Activated B cell treated with CpG ODN at 0.5 μM for 24 hours (primary cell): ENCODE measurements around the gene LHX6. TPM values are rescaled to one million over a fixed set of nuclear protein-coding genes. Genes with fewer than 3 reads are reported as not detected.

Experiments used
- ATAC-seq: fragments of 200-7000 bp; cut with Tn5 transposase; one replicate; pipeline ENCODE4 v1.10.0; 2021; ENCODE audit warnings: low read depth, mild to moderate bottlenecking, moderate library complexity
- CTCF ChIA-PET: fragments of 350-600 bp; sonication (Branson Sonifier 250); formaldehyde crosslinking; loops from one replicate; lab custom pipeline; 2021; ENCODE audit warnings: antibody characterized with exemption; lab: Charles Lee
- POLR2A ChIA-PET: fragments of 350-600 bp; sonication (Branson Sonifier 250); formaldehyde crosslinking; loops from one replicate; lab custom pipeline; 2021; ENCODE audit warnings: antibody characterized with exemption; lab: Charles Lee
- DNase-seq: peaks from one replicate; pipeline ENCODE4 v3.0.0; 2022
- H3K27ac Mint-ChIP-seq: one replicate; pipeline ENCODE4 v1.8.0; 2020; ENCODE audit warnings: mixed read lengths
- H3K27me3 Mint-ChIP-seq: one replicate; pipeline ENCODE4 v1.8.0; 2021; ENCODE audit warnings: mixed read lengths
- H3K36me3 Mint-ChIP-seq: one replicate; pipeline ENCODE4 v1.8.0; 2021; ENCODE audit warnings: low read depth, mixed read lengths
- H3K4me1 Mint-ChIP-seq: one replicate; pipeline ENCODE4 v1.8.0; 2021; ENCODE audit warnings: mixed read lengths
- H3K4me3 Mint-ChIP-seq: one replicate; pipeline ENCODE4 v1.8.0; 2020; ENCODE audit warnings: mild to moderate bottlenecking, mixed read lengths
- H3K9me3 Mint-ChIP-seq: one replicate; pipeline ENCODE4 v1.8.0; 2020; ENCODE audit warnings: mixed read lengths
- CTCF ChIP-seq: fragments of 200-600 bp; IDR thresholded peaks from one replicate; pipeline ENCODE4 v1.8.0; 2022; ENCODE audit warnings: antibody characterized with exemption, mild to moderate bottlenecking
- intact Hi-C: fragments of 100-400 bp; cut with micrococcal nuclease; formaldehyde crosslinking; loops from one replicate; pipeline ENCODE4 v1.15.1; 2024
- total RNA-seq: library from RNA; stranded (reverse); gene quantifications from 2 replicates; pipeline ENCODE4 v1.2.3, GENCODE V29; 2022

The LHX6 gene
- total RNA-seq, 1 donor from 2014 or later = not detected

GRCh38 chr9:122188369-122188768, 40.4 kb downstream of the LHX6 start:
- Mint-ChIP-seq H3K36me3 (no peaks in the 10 kb centered on the region), H3K27ac (no peak overlapping the region), H3K4me3 (no peak overlapping the region), H3K4me1 (no peaks in the 10 kb centered on the region), H3K27me3 (no peaks in the 10 kb centered on the region), H3K9me3 (no peaks in the 10 kb centered on the region)
- ChIA-PET CTCF (no interaction called here), POLR2A (no interaction called here)
- ATAC-seq (no peak), DNase-seq (no peak)
- intact Hi-C loops = no loop called here
- TF ChIP-seq CTCF = no peak

- no peak for TF ChIP-seq CTCF
- intact Hi-C loops = no loop called here
- Mint-ChIP-seq H3K4me3 (no peak overlapping the region), H3K36me3 (no peaks in the 10 kb centered on the region), H3K9me3 (no peaks in the 10 kb centered on the region), H3K27me3 (peaks cover 3% of the 10 kb centered on the region), H3K27ac (no peak overlapping the region), H3K4me1 (no peaks in the 10 kb centered on the region)
- CTCF ChIA-PET = no interaction called here
- no peak for DNase-seq
- ATAC-seq = no peak
- POLR2A ChIA-PET = no interaction called here
Measured at GRCh38 chr9:122186777-122187470, 41.8 kb downstream of the LHX6 start.

- ATAC-seq (no peak), DNase-seq (no peak)
- peaks cover 4% of the 10 kb centered on the region for H3K27me3 Mint-ChIP-seq
- H3K4me3 Mint-ChIP-seq = no peak overlapping the region
- POLR2A ChIA-PET = no interaction called here
- H3K36me3 Mint-ChIP-seq = no peaks in the 10 kb centered on the region
- TF ChIP-seq CTCF = no peak
- no peak overlapping the region for H3K27ac Mint-ChIP-seq
- CTCF ChIA-PET = no interaction called here
- H3K9me3 Mint-ChIP-seq = no peaks in the 10 kb centered on the region
- H3K4me1 Mint-ChIP-seq = no peaks in the 10 kb centered on the region
- intact Hi-C loops = no loop called here
Measured at GRCh38 chr9:122186301-122186700, 42.5 kb downstream of the LHX6 start.

- no peaks in the 10 kb centered on the region for H3K9me3 Mint-ChIP-seq
- peaks cover 7% of the 10 kb centered on the region for H3K27me3 Mint-ChIP-seq
- no peaks in the 10 kb centered on the region for H3K4me1 Mint-ChIP-seq
- CTCF ChIA-PET = no interaction called here
- H3K36me3 Mint-ChIP-seq = no peaks in the 10 kb centered on the region
- H3K27ac Mint-ChIP-seq = no peak overlapping the region
- ATAC-seq (no peak), DNase-seq (no peak)
- TF ChIP-seq CTCF = no peak
- POLR2A ChIA-PET = no interaction called here
- intact Hi-C loops = no loop called here
- H3K4me3 Mint-ChIP-seq = no peak overlapping the region
Measured at GRCh38 chr9:122184551-122184950, 44.2 kb downstream of the LHX6 start.

- Mint-ChIP-seq H3K9me3 (no peaks in the 10 kb centered on the region), H3K27ac (no peak overlapping the region), H3K4me1 (no peaks in the 10 kb centered on the region), H3K27me3 (peaks cover 7% of the 10 kb centered on the region), H3K36me3 (no peaks in the 10 kb centered on the region), H3K4me3 (no peak overlapping the region)
- intact Hi-C loops = no loop called here
- ChIA-PET CTCF (no interaction called here), POLR2A (no interaction called here)
- ATAC-seq = no peak
- TF ChIP-seq CTCF = no peak
- no peak for DNase-seq
Measured at GRCh38 chr9:122183501-122183900, 45.3 kb downstream of the LHX6 start.
